C4-2B (cell line): ENCODE data around the gene APC2.

Experiments used
- H3K27ac ChIP-seq: fragments of 450-650 bp; 2 replicates; pipeline ENCODE4 v1.5.1; 2017
- ZFX ChIP-seq: fragments of 450-650 bp; IDR thresholded peaks from 2 replicates; pipeline ENCODE4 v1.6.1; 2017
- TF ChIP-seq, protein P1 (sequence below): fragments of 450-650 bp; conservative IDR thresholded peaks from 2 replicates; pipeline ENCODE4 v1.5.1; 2017; ENCODE audit warnings: mild to moderate bottlenecking

APC2 gene

DNA sequence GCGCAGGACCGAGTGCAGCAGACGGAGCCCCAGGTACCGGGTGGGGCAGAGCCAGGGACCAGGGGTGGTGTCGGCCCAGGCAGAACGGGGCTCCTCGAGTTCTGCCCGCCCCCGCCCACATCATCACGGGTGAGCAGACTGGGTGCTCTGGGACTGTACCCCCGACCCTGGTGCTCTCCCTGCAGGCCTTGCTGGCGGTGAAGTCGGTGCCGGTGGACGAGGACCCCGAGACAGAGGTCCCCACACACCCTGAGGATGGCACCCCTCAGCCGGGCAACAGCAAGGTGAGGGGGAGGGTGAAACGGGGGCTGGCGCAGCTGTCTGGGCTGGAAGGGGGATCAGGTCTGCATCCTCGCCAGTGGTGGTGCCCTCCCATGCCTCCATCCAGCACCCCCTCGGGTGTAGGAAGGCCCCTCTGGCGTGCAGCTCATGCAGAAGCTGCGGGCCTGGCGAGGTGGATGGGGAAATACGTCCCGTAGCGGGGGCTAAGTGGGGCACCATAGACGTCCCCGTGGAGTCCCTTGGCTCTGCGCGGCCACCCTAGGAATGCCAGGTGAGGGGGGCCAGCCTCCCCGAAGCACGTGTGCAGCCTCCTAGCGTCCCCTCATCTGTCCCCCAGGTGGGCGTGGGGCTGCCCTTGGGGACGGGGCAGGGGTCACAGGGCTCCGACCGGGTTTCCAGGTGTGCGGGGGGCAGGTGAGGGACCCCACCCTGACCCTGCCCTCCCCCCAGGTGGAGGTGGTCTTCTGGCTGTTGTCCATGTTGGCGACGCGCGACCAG, 6.4 kb downstream of the APC2 start:
- TF ChIP-seq, protein P1, sequence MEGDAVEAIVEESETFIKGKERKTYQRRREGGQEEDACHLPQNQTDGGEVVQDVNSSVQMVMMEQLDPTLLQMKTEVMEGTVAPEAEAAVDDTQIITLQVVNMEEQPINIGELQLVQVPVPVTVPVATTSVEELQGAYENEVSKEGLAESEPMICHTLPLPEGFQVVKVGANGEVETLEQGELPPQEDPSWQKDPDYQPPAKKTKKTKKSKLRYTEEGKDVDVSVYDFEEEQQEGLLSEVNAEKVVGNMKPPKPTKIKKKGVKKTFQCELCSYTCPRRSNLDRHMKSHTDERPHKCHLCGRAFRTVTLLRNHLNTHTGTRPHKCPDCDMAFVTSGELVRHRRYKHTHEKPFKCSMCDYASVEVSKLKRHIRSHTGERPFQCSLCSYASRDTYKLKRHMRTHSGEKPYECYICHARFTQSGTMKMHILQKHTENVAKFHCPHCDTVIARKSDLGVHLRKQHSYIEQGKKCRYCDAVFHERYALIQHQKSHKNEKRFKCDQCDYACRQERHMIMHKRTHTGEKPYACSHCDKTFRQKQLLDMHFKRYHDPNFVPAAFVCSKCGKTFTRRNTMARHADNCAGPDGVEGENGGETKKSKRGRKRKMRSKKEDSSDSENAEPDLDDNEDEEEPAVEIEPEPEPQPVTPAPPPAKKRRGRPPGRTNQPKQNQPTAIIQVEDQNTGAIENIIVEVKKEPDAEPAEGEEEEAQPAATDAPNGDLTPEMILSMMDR = no peak
- no peak for TF ChIP-seq ZFX
- H3K27ac ChIP-seq = peak overlapping the region; percentile 58

DNA sequence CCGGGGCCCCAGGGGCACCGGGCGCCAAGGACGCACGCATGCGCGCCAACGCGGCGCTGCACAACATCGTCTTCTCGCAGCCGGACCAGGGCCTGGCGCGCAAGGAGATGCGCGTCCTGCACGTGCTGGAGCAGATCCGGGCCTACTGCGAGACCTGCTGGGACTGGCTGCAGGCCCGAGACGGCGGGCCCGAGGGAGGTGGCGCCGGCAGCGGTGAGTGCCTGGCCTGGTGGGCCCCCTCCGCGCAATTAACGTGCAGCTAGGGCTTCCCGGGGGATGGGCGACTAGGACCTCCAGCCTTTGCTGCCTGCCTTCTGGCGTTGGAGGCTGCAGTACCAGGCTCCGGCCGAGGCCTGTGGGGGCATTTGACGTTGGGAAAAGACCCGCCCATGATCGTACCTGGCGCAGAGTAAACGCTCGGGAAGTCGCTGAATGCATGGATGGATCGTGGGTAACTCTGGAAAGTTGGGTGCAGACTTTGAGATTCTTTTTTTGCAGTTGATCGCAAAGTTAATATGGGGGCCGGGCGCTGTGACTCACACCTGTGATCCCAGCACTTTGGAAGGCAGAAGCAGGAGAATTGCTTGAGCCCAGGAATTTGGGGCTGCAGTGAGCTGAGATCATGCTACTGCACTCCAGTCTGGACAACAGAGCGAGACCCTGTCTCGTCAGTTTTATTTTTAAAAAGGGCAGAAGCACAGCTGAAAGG, 7.3 kb downstream of the APC2 start:
- TF ChIP-seq ZFX = no peak
- TF ChIP-seq, protein P1 = no peak
- no peak overlapping the region for H3K27ac ChIP-seq

DNA sequence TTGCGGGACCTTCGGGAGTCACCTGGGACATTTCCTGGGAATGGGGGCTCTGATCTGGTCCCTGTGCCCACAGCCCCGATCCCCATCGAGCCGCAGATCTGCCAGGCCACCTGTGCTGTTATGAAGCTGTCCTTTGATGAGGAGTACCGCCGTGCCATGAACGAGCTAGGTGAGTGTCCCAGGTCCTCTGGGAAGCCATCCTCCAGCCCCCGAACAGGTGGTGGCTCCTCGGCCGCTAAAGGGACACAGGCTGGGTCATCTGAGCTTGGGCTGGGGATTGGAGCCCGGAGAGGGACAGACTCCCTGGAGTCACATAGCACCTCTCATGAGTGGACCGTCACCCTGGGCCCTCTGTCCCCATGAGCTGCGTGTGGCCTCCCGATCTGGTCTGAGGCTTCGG, 8.0 kb downstream of the APC2 start:
- no peak overlapping the region for H3K27ac ChIP-seq
- TF ChIP-seq ZFX = no peak
- TF ChIP-seq, protein P1 = no peak

DNA sequence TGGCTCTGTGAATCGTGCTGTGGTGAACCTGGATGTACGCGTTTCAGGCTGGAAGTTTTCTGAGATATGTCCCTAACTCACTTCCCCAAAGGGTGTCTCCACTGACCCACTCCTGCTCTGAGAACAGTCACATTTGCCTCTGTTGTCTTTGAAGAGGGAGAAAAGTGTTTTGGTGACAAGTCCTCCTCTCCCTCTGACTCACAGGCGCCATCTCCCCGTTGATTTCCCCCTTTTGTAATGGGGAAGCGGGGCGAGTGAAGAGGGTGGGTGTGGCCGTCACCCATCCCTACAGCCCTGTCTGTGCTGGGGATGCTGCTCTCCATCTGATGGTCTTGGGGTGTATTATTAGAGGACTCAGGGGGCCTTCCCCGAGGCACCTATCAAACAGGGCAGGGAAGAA, 9.6 kb downstream of the APC2 start:
- no peak overlapping the region for H3K27ac ChIP-seq
- no peak for TF ChIP-seq ZFX
- TF ChIP-seq, protein P1 = no peak

DNA sequence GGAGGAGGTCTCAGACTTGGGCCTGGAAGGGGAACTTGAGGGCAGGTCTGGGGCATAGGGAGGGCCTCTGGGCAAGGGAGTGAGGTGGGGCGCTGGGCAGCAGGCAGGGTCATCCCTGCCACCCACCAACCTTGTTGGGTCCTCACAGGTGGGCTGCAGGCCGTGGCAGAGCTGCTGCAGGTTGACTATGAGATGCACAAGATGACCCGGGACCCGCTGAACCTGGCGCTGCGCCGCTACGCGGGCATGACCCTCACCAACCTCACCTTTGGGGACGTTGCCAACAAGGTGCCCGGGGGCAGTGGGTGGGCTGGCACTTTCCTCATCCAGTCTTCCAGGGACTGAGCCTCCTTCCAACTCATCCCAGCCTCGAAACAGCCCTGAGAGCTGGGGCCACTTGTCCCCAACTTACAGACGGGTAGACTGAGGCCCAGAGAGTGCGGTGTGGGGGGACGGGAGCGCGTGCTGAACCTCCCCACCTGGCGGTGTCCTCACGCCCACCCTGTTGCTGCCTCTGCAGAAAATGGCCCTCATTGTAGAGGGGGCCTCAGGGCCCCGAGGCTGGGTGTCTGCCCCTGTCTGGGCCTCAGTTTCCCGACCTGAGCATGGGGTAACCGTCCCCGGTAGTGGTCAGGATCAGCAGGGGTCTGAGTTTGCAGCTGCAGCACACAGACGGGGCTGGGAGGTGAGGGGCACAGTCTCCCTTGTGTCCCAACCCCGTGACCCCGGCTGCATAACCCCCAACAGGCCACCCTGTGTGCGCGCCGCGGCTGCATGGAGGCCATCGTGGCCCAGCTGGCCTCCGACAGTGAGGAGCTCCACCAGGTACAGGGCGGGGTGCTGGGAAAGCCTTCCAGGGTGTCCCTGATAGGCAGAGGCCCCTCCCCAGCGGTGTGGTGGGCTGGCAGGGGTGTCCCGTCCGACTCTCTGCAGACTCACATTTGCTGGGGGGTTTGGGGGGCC, 10.4 kb downstream of the APC2 start:
- H3K27ac ChIP-seq = no peak overlapping the region
- TF ChIP-seq, protein P1 = no peak
- no peak for TF ChIP-seq ZFX

DNA sequence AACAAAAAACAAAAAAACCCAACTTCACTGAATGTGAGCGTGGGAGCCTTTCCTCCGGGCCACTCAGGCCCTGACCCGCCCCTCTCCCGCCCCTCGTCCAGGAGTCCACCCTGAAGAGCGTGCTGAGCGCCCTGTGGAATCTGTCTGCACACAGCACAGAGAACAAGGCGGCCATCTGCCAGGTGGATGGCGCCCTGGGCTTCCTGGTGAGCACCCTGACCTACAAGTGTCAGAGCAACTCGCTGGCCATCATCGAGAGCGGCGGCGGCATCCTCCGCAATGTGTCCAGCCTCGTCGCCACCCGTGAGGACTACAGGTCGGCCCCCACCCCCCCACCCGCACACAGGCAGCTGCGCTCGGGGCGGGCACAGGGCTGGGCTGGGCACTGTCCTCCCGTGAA, 11.9 kb downstream of the APC2 start:
- TF ChIP-seq, protein P1 = no peak
- TF ChIP-seq ZFX = no peak
- no peak overlapping the region for H3K27ac ChIP-seq
